GM21529 (cell line): ENCODE results near the gene LSM11.

Source experiments
- ATAC-seq: cut with Tn5 transposase; IDR thresholded peaks from one replicate; pipeline ENCODE4 v1.9.1; 2021; ENCODE audit not compliant: unreplicated experiment

Gene LSM11

DNA sequence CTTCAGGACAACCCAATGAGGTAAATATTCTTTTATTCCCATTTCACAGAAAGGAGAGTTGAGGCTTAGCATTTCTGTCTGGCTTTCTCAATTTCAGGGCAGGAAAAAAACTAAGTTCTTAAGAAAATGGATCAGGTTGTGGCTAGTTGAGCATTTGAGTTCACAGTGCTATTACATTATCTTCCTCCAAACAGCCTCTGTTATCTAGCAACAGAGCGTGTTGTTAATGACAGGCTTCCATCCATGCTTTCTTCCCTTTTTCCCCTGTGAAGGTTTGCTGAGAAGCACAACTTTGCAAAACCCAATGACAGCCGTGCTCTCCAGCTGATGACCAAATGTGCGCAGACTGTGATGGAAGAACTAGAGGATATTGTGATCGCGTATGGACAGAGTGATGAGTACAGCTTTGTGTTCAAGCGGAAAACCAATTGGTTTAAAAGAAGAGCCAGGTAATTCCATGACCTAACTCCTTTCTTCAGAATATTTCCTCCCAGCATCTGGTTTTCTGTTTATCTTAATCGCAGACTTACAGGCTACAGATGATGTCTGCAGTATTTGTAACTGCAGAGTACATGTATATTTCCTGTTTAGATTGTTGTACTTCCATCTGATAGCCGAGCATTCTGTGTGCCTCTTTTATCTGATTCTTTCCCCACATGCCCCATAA lies 10.8 kb upstream of the LSM11 start:
- ATAC-seq = no peak

DNA sequence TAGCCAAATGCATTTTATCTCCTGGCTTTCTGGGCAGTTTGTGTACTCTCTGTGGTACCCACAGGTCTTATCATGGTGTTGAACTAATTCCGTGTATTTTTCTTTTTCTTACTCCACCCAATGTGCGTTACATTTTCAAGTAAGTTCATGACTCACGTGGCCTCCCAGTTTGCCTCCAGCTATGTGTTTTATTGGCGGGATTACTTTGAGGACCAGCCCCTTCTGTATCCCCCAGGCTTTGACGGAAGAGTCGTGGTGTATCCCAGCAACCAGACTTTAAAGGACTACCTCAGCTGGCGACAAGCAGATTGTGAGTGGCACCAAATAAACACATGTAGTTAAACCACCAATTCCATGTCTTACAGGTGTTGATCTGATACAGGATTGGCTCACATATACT lies 9.1 kb upstream of the LSM11 start:
- no peak for ATAC-seq

DNA sequence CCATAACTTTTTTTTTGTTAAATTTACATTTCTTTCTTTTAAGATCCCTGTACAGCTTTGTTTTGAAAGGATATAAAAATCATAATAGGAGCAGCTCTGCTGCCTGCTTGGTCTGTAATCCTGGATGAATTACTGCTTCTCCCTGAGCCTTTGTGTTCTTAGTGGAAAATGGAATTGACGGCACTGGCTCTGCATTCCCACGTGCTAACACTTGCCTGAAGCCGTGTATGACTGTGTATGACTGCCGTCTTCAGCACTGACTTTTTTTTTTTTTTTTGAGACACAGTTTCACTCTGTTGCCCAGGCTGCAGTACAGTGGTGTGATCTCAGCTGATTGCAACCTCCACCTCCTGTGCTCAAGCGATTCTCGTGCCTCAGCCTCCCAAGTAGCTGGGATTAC lies 7.5 kb upstream of the LSM11 start:
- ATAC-seq = no peak

DNA sequence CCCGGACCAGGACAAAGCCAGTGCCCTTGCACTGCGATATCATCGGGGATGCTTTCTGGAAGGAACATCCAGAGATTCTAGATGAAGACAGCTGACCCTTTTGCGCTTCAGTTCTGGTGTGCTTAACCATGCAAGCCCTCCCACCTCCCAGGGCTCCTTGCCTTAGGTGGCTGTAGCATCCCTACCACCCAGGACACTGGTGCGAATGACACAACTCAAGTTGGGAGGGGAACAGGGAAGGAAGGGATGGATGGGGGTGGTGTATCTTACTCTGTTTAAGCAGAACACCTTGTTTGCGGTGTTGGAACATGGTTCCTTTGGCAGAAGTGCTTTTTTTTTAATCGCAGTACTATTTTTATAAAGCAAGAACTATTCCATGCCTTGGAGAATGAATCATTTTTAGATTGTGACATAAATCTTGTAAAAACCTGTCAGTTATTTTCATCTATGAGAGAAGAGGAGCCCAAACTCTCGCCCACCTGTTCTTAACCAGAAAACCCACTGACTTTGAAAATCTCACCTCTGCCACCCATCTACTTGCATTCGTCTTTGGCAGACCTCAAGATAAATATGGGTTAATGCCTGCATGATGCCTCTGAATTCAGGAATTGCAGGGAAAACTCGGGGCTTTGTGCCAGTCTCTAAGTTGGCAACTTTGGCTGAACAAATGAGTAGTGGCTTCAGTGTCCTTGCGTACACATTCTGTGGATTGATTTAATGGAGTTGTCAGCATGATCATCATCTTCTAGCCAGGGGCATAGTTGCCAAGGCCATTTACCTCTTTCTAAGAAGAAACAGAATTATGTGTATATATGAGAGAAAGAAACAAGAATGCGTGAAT lies 3.9 kb upstream of the LSM11 start:
- no peak for ATAC-seq

DNA sequence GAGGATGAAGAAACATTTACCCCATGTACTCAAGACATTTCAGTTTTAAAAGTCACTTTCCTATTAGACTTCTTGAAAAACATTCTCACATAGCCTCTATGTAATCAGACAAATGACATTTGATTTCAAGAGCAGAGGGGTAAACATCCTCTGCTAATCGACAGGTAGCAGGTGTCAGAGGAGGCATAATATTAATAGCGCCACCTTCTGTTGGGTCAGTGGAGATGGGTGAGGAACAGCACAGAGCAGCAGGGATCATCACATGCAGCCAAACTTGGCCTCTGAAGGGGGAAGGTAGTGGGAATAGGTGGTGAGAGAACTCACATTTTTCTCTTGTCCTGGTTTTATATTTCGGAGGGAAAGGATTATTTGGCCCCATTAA lies 3.3 kb upstream of the LSM11 start:
- ATAC-seq = no peak

DNA sequence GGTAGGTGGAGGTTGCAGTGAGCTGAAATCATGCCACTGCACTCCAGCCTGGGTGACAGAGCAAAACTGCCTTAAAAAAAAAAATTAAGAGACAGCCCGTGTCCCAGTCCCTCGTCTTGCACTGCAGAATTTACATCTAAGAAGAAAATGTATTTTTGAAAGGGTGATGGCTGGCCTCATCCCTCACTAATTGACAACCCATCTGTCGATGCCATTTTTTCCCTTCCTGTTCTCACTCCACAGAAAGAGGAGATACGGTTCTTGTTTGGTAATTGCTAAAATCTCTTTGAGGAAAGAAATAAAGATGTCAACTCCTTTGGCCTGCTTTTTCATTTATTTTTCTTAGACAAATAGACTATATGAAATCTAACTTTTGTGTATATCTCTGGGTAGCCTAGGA lies 2.4 kb upstream of the LSM11 start:
- ATAC-seq = no peak

DNA sequence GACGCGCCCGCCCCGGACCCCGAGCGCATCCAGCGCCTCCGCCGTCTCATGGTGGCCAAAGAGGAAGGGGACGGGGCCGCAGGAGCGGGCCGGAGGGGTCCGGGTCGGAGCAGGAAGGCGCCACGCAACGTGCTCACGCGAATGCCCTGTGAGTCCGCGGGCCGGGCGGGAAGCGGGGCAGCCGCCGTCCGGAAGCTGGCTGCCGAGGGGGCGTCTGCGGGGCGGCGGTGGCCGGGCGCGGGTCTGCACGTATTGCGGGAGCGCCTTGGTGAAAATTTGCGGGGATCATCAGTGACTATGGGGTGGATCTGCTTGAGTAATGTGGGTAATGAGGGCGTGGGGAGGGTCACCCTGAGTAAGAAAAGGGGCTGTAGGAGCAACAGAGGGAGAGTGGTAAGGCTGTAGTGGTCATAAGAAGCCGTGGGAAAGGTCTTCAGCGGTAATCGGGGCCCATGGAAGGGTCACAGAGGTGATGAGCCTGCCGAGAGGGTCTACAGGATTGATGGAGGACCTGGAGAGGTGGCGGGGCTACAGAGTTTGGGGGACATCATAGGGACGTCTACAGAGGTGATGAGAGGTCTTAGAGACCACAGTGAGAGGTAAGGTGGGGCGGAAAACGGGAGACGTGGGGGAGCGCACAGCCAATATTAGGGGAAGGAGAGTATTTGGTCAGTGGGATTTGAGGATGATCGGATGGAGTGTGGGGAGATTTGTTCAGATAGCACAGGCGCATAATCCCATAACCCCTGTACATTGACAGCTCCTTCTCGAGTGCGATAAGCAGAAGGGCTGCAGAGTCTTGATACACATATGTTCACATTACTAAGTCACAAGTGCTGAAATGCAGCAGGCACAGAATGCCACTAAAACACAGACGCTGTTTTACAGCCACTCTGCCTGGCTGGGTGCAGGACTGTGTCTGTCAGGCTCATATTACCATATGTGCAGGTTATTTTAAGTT lies 819 bp downstream of the LSM11 start:
- ATAC-seq = peak; percentile 26

DNA sequence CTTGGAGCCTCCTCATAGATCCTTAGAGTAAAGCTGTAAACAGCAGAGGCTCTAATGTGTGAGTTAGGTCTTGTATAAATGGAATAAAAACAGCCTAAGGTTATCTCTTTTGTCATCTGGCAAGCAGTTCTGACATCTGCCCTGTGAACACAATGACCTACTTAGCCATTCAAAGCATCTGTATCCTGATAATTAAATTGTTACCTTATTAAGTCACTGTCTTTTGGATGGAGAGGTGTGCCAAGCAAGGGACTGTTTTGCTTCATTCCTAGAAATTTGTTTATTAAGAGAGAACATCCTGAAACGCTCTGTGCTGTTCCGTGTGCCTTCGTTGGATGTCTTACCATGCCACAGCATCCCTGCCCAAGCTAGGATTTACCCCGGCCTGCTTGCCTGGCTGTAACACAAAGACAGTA lies 1.5 kb downstream of the LSM11 start:
- ATAC-seq = no peak

DNA sequence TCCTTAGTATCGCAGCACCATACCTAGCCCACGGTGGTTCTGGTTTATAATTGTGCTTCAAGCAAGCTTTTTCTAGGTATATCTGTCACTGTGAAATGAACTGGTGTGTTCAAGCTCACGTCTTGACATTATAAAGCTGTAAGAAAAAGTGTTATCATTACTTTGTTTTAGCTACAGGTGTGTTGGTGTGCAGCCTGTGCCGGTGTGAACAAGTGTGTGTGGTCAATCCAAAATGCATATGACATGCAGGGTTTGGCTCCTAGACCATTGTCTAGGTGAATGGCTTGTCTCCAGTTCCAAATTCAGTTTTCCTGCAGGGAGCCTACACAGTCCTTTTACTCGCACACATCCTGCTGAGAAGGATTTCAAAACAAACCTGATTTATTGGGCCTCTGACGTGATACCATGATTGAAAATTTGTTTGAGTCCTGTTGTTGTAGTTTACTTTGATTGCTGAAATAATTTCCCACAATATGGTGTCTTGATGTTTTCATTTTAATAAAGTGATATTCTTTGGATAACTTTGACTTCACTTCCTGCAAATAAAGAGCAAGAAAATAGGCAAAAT lies 3.7 kb downstream of the LSM11 start:
- no peak for ATAC-seq

DNA sequence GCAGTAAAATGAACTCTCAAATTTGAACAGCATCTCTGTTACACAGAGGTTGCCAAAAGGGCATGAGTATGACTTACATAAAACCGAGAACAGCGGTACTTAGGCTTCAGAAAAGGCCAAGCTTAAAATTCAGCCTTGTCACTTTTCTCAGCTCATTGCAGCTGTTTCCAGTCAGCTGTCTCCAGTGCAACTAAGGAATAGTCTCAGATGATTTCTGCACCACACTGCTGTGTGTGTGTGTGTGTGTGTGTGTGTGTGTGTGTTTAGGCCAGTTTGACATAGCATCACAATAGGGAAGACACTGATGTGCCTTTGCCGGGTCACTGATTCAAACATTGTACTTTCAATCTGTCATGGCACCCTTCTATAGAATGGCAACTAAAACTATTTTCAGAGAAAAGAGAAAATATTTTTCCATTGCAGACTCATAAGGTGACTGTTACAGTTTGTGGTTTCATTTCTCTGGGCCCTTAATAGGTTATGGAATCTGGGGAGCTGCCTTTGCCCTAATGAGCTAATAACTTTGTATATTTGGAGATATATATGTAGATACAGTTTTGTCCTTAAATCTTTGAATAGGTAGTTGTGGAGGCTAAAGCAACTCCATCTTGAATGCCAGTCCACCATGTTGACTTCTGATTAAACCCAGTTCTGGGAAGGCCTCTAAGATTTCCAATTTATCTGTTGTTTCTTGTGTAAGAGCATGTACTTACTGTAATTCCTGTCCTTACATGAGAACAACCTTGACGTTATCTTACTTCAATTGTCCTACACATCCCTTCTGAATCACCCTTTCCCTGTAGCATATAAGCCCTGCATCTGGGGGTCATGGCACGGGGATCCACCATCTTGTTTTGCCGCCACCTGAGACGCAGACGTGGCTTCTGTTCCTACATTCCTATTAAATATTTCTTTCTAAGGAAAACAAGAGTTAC lies 4.5 kb downstream of the LSM11 start:
- ATAC-seq = no peak

DNA sequence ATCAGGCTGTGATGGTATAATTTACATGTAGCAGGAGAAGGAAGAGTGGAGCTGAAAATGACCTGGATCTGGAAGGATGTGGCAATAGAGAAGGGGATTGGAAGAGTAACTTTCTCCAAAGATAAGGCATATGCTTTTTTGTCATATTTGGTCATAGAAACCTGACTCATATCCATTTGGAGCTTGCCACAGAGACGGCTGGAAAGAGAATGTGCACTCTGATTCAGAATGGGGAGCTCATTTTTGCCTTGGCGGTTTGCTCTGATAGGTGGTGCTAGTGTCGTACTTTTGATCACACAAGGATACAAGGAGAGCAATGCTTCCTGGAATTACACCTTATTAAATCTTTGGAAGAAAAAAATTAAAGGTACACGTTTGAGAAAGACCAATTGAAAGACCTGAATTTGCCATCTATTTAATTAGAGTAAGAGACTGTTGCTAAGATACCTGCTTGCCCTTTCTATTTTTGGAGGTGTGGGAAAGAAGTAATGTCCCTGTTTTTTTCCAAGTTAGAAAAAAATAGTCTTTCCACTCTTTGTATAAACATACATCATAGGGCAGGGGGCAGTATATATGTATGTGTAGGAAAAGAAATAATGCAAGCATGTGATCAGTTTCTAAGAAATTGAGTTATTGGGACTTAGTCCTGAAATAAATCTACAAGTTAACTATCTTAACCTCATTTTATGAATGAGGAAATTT lies 5.4 kb downstream of the LSM11 start:
- ATAC-seq = no peak

DNA sequence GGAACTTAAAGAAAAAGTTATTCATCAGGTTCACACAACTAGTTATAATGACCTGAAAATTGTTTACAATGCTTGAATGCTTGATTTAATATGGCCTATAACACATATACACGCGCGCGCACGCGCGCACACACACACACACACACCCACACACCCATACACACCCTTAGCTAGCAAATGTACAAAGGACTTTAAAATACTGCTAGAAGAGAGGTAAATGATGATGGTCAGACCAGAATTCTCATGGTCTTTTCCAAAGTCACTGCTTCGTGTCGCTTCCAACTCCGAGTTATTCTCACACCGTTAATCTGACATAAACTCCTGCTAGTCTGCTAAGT lies 5.9 kb downstream of the LSM11 start:
- no peak for ATAC-seq

DNA sequence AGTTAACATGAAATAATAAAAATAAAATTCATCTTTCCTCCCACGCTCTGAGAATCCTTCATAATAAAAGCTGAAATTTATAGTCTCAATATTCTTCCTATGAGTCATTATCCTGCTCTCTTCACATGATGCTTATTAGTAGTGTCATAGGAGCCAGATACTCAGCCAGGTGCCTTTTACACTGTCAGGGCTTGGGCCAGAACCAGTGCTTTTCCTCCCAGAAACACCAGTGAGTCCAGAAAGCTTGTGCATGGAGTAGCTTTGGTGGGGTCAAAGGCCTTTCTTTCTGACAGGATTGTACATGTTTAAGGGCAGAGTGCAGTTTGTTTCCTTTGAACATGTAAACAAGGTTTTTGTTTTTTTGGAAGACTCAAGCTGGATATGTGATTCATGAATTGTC lies 6.8 kb downstream of the LSM11 start:
- no peak for ATAC-seq

DNA sequence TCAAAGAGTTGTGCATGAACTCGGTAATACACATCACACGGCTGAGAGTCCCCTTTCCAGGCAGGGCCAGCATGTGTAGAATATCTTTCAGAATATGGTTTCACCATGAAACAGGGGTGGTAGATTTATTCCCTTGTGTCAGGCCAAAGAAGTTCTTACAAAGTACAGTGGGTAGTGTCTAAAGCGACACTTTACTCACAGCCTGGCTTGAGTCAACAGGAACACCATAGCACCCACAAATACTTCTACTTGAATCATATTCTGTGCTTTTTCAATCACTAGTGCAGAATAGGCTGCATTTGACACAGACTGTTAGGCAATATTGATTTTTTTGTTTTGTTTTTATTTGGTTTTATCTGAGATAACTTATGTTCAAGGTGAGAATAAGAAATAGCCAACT lies 12.6 kb downstream of the LSM11 start:
- no peak for ATAC-seq

DNA sequence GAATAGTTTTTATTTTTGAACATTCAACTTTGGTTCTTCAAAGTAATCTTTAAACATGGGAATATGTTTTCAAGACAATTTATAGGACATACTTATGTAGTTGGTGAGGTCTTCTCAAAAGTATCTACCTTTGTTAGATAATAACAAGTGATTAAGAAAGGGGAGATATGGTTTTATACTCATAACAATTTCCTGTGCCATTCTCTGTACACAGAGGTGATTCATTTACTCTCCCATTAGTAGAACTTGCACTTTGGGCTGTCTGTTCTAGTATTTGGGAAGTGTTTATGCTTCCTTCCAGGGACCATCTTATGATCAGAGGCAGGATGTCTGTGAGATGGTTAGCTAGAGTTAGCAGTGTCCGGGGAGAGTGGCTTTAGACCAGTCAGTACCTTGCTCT lies 15.2 kb downstream of the LSM11 start:
- no peak for ATAC-seq

DNA sequence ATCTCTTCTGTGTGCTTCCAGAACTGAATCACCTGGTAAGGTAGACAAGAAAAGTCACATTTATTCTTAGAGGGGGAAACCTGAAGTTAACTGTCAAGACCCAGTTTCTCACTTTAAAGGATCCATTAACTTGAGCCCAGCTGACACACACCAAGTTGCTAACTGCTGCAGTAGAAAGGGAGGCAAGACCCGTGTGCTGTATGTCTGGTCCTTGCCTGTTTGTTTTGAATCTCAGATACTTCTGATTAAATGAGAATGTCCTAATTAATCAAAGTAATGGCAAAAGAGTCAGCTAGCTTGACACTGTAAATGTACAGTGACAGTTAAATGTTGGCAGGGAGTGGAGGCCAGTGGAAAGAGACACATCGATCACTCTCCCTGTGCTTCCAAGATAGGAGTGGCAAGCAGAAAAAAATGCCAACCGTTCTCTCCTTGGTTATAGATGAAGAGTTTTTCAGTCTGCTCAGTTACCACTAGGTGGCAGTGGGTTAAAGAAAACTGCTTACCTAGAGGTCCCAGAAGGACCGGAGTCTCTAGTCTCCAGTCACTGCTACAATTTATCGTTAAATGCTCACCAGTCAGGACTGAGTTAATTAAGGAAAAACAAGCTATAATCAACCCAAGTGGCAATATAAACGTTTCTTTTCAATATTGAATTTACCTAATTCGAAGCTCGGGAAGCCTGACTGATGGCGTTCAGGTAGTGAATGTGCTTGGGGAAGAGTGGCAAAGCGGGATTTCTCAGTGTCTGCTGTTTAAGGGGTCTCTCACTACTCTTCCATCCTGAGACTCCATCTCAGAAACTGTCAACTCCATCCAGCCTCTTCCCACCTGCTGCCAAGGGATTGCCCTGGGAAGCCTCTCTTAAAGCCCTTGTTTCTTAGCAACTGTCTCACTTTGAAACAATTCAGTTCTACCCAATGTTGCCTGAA lies 18.4 kb downstream of the LSM11 start:
- peak; percentile 76 for ATAC-seq

DNA sequence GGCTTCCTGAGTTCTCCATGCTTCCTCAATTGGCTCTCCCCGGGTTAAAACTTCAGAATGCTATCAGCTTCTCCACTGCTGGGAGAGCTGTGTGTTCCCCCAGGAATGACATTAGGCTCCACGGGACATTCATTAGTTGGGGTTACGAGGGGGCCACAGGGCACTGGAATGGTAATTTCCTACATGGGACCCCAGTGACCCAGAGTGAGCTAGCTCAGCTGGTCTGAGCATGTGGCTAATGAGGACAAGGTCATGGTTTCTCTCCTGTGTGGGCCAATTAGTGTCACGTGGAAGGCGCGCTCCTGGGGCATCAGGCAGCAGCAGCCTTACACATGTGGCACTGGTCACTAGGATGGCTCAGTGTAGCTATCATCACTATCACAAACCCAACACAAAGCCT lies 21.0 kb downstream of the LSM11 start:
- ATAC-seq = no peak

DNA sequence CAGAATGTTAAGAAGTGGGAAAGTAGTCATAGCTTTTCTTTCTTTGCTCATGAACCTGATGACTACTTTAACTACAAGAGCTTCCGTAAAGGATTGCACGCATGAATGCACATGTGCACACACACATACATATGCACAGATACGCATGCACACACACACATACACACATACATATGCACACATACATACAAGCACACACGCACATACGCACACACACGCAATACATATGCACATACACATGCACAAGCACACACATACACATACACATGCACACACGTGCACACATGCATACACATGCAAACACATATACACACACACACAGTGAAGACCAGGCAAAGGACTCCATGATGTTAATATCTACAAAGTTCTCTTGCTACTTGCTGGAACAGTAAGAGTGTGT lies 22.9 kb downstream of the LSM11 start:
- no peak for ATAC-seq

DNA sequence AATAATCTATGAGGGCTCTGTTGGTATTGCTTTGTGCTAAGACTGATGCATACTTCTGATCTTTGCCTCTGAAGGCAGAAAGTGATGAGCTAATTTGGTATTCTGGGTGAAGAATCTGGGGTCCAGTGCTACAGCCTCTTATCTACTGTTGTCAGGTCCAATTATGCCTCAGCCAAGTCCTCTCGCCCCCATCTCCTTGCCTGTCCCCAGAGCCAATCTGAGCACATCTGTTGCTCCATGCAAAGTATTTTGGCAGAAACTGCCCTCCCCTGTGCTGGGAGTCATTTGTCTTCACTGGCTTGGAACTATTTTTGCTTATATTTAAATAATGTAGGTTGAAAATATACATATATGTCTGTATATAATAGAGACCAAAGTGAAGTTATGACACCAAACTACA lies 23.4 kb downstream of the LSM11 start:
- ATAC-seq = no peak
